Esophagus squamous epithelium (tissue), 4 donors: ENCODE measurements around the gene NOL9.
"Not testable (repeated sequence)": the region's sequence is repeated elsewhere in the genome, so short reads cannot be mapped to it uniquely, and the experiment has no call there.

Experiments
- CTCF ChIP-seq, 6 experiments: fragments of 450-650 bp in 4 of 6; fragments of 200-600 bp in 2 of 6; sonication (generic) in 2 of 6; IDR thresholded peaks; one replicate each; pipeline ENCODE4 v1.5.1; 2016 to 2019; ENCODE audit warnings: antibody characterized with exemption in 6 of 6, mild to moderate bottlenecking in 4 of 6, moderate library complexity in 4 of 6
- POLR2A ChIP-seq, 4 donors: fragments of 450-650 bp; IDR thresholded peaks; one replicate each; pipeline ENCODE4 v1.6.1; 2017; ENCODE audit warnings: antibody characterized with exemption in 4 of 4, mild to moderate bottlenecking in 4 of 4, moderate library complexity in 3 of 4

GRCh38 chr1:6493834-6494223, 60.5 kb downstream of the NOL9 start:
- not testable (repeated sequence) for TF ChIP-seq POLR2A, CTCF (IDR thresholded peaks at IDR 0.05)
